NCI-H1092 treated with DMSO at 0.1 percent for 48 hours (cell line): ENCODE measurements around the gene BCL3.
"Not testable (repeated sequence)": the region's sequence is repeated elsewhere in the genome, so short reads cannot be mapped to it uniquely, and the experiment has no call there.

ENCODE experiments used
- DNase-seq: peaks from one replicate; lab custom pipeline; 2025; lab: John Stamatoyannopoulos, UW

The BCL3 gene

GRCh38 chr19:44759083-44759804, 10.7 kb downstream of the BCL3 start:
- no peak for DNase-seq

- no peak for DNase-seq
These were observed 13.5 kb downstream of the BCL3 start for GRCh38 chr19:44762038-44762437.

GRCh38 chr19:44765033-44765948, 16.8 kb downstream of the BCL3 start:
- DNase-seq: no peak

- DNase-seq: no peak
These were observed 17.4 kb downstream of the BCL3 start for GRCh38 chr19:44765949-44766335.

GRCh38 chr19:44767295-44768180, 19.0 kb downstream of the BCL3 start:
- no peak for DNase-seq

- DNase-seq: peak; percentile 67
These were observed 22.2 kb downstream of the BCL3 start for GRCh38 chr19:44770550-44771257.

- DNase-seq: not testable (repeated sequence)
These were observed 23.6 kb downstream of the BCL3 start for GRCh38 chr19:44772144-44772543.

- DNase-seq: no peak
These were observed 24.5 kb downstream of the BCL3 start for GRCh38 chr19:44772959-44773358.

- DNase-seq: no peak
These were observed 27.2 kb downstream of the BCL3 start for GRCh38 chr19:44775676-44776240.

GRCh38 chr19:44776402-44777096, 28.0 kb downstream of the BCL3 start:
- no peak for DNase-seq

GRCh38 chr19:44777715-44778347, 29.3 kb downstream of the BCL3 start, which contains the start of gene CBLC:
CBLC (plus strand) TSS chr19:44777890; CDS start chr19:44777932, 42 bp downstream.
- DNase-seq: peak; percentile 12

GRCh38 chr19:44779150-44779549, 30.6 kb downstream of the BCL3 start:
- DNase-seq: no peak

- not testable (repeated sequence) for DNase-seq
These were observed 33.2 kb downstream of the BCL3 start for GRCh38 chr19:44781694-44782093.

- no peak for DNase-seq
These were observed 34.2 kb downstream of the BCL3 start for GRCh38 chr19:44782729-44783128.

GRCh38 chr19:44783545-44783944, 35.0 kb downstream of the BCL3 start:
- DNase-seq: no peak

- DNase-seq: no peak
These were observed 36.8 kb downstream of the BCL3 start for GRCh38 chr19:44785271-44785670.

GRCh38 chr19:44785993-44786392, 37.5 kb downstream of the BCL3 start:
- DNase-seq: no peak

GRCh38 chr19:44788971-44789370, 40.5 kb downstream of the BCL3 start:
- no peak for DNase-seq

GRCh38 chr19:44789943-44790483, 41.5 kb downstream of the BCL3 start:
- no peak for DNase-seq

GRCh38 chr19:44792281-44792680, 43.8 kb downstream of the BCL3 start:
- DNase-seq: peak; percentile 52
